ENCODE results near the gene CRISPLD2.

- no peak for TF ChIP-seq CTCF (IDR thresholded peaks at IDR 0.05; ENCODE audit: poor library complexity, severe bottlenecking)
- no peak for TF ChIP-seq MXI1 (conservative IDR thresholded peaks at IDR 0.05; ENCODE audit: poor library complexity, severe bottlenecking)
- no peak for TF ChIP-seq EP300 (conservative IDR thresholded peaks at IDR 0.05; ENCODE audit: poor library complexity, severe bottlenecking)
- no peak for TF ChIP-seq EZH2 (IDR thresholded peaks at IDR 0.05; ENCODE audit: borderline replicate concordance, insufficient read depth, low read length, poor library complexity, severe bottlenecking)
- TF ChIP-seq SMC3 (conservative IDR thresholded peaks at IDR 0.05; ENCODE audit: poor library complexity), result no peak
These were observed 87.3 kb downstream of the CRISPLD2 start for GRCh38 chr16:84907051-84907450.
